Stimulated activated CD4-positive, alpha-beta T cell treated with anti-CD3 and anti-CD28 coated beads, Interleukin-15, amount 100 ng/mL, for 48 hours (primary cell): ENCODE data around the gene FAM110A.
"Not testable (repeated sequence)": the region's sequence is repeated elsewhere in the genome, so short reads cannot be mapped to it uniquely, and the experiment has no call there.

ENCODE experiments used
- DNase-seq, 2 donors: peaks; one replicate each; pipeline ENCODE4 v3.0.0-alpha.2; 2020; ENCODE audit warnings: low read depth in 2 of 2

FAM110A gene

GRCh38 chr20:833450-834150, at the start of gene FAM110A:
Gene FAM110A (plus strand): TSS chr20:833715. CDS start chr20:844805, 11,090 bp downstream.
- DNase-seq: peak; percentile 87 to 93

- DNase-seq: no peak
These were observed 45.7 kb upstream of the FAM110A start for GRCh38 chr20:787825-788224.

GRCh38 chr20:791056-791455, 42.5 kb upstream of the FAM110A start:
- no peak for DNase-seq

GRCh38 chr20:792248-792647, 41.3 kb upstream of the FAM110A start:
- no peak for DNase-seq

- no peak for DNase-seq
These were observed 36.6 kb upstream of the FAM110A start for GRCh38 chr20:796921-797320.

GRCh38 chr20:798746-799145, 34.8 kb upstream of the FAM110A start:
- not testable (repeated sequence) for DNase-seq

GRCh38 chr20:800026-800425, 33.5 kb upstream of the FAM110A start:
- not testable (repeated sequence) for DNase-seq

GRCh38 chr20:801678-802077, 31.8 kb upstream of the FAM110A start:
- no peak for DNase-seq

GRCh38 chr20:805713-806112, 27.8 kb upstream of the FAM110A start:
- no peak for DNase-seq

GRCh38 chr20:811776-812434, 21.6 kb upstream of the FAM110A start:
- not testable (repeated sequence) for DNase-seq

GRCh38 chr20:812435-812814, 21.1 kb upstream of the FAM110A start:
- not testable (repeated sequence) for DNase-seq

GRCh38 chr20:813390-813789, 20.1 kb upstream of the FAM110A start:
- no peak for DNase-seq

GRCh38 chr20:815226-815625, 18.3 kb upstream of the FAM110A start:
- no peak for DNase-seq

- DNase-seq: peak in 1 of 2 donors; percentile 43
These were observed 17.5 kb upstream of the FAM110A start for GRCh38 chr20:815914-816606.

GRCh38 chr20:818001-818664, 15.4 kb upstream of the FAM110A start:
- no peak for DNase-seq

GRCh38 chr20:819680-820322, 13.7 kb upstream of the FAM110A start:
- no peak for DNase-seq

- DNase-seq: no peak
These were observed 13.1 kb upstream of the FAM110A start for GRCh38 chr20:820323-820953.

GRCh38 chr20:821046-821730, 12.3 kb upstream of the FAM110A start:
- no peak for DNase-seq

- no peak for DNase-seq
These were observed 11.8 kb upstream of the FAM110A start for GRCh38 chr20:821731-822065.

- no peak for DNase-seq
These were observed 10.6 kb upstream of the FAM110A start for GRCh38 chr20:822651-823573.
